ENCODE data around the gene RAB3C.

The RAB3C gene

GRCh38 chr5:58606064-58606463, 23.2 kb downstream of the RAB3C start:
- no peak for DNase-seq

- no peak for DNase-seq
Measured at GRCh38 chr5:58615972-58616371, 33.1 kb downstream of the RAB3C start.

- DNase-seq, result no peak
Measured at GRCh38 chr5:58617241-58617640, 34.4 kb downstream of the RAB3C start.

GRCh38 chr5:58620336-58620735, 37.5 kb downstream of the RAB3C start:
- DNase-seq, result no peak

- DNase-seq, result no peak
Measured at GRCh38 chr5:58622936-58623871, 40.3 kb downstream of the RAB3C start.

- no peak for DNase-seq
Measured at GRCh38 chr5:58628626-58629025, 45.8 kb downstream of the RAB3C start.

- no peak for DNase-seq
Measured at GRCh38 chr5:58629271-58630159, 46.6 kb downstream of the RAB3C start.

GRCh38 chr5:58631895-58632294, 49.0 kb downstream of the RAB3C start:
- DNase-seq, result no peak

GRCh38 chr5:58635416-58635815, 52.5 kb downstream of the RAB3C start:
- DNase-seq, result no peak

- DNase-seq, result no peak
Measured at GRCh38 chr5:58640011-58640410, 57.1 kb downstream of the RAB3C start.

GRCh38 chr5:58641533-58641932, 58.7 kb downstream of the RAB3C start:
- DNase-seq, result no peak

GRCh38 chr5:58648846-58649245, 66.0 kb downstream of the RAB3C start:
- no peak for DNase-seq

GRCh38 chr5:58649716-58650115, 66.8 kb downstream of the RAB3C start:
- DNase-seq, result no peak

GRCh38 chr5:58653521-58653920, 70.6 kb downstream of the RAB3C start:
- no peak for DNase-seq

- no peak for DNase-seq
Measured at GRCh38 chr5:58666141-58666540, 83.3 kb downstream of the RAB3C start.

- no peak for DNase-seq
Measured at GRCh38 chr5:58666598-58667581, 84.0 kb downstream of the RAB3C start.

- DNase-seq, result no peak
Measured at GRCh38 chr5:58670582-58670981, 87.7 kb downstream of the RAB3C start.

GRCh38 chr5:58671155-58671554, 88.3 kb downstream of the RAB3C start:
- no peak for DNase-seq

GRCh38 chr5:58672521-58672920, 89.6 kb downstream of the RAB3C start:
- no peak for DNase-seq

GRCh38 chr5:58674070-58674469, 91.2 kb downstream of the RAB3C start:
- no peak for DNase-seq

- DNase-seq, result no peak
Measured at GRCh38 chr5:58674711-58675110, 91.8 kb downstream of the RAB3C start.

GRCh38 chr5:58675341-58675740, 92.5 kb downstream of the RAB3C start:
- no peak for DNase-seq

GRCh38 chr5:58677650-58678049, 94.8 kb downstream of the RAB3C start:
- no peak for DNase-seq

Data from activated T-cell treated with anti-CD3 and anti-CD28 coated beads, Interleukin-2, amount 50 U/mL, for 1 hour (primary cell).